Neural progenitor cell (in vitro differentiated cells): ENCODE data around the gene SLC12A9.
"Not testable (repeated sequence)": the region's sequence is repeated elsewhere in the genome, so short reads cannot be mapped to it uniquely, and the experiment has no call there.

Experiments
- CTCF ChIP-seq: fragments of 200-600 bp; sonication (generic); IDR thresholded peaks from 2 replicates; pipeline ENCODE4 v1.5.1; 2017; ENCODE audit warnings: antibody characterized with exemption, mild to moderate bottlenecking
- EZH2 ChIP-seq: fragments of 200-600 bp; sonication (generic); IDR thresholded peaks from 2 replicates; pipeline ENCODE4 v1.6.1; 2017; ENCODE audit warnings: antibody characterized with exemption, mild to moderate bottlenecking, moderate library complexity
- EZH2phosphoT487 ChIP-seq: fragments of 200-600 bp; sonication (generic); IDR thresholded peaks from 2 replicates; pipeline ENCODE4 v1.6.1; 2017; ENCODE audit warnings: antibody characterized with exemption

GRCh38 chr7:100806883-100807282 lies 45.6 kb upstream of the SLC12A9 start:
- TF ChIP-seq EZH2, CTCF, EZH2phosphoT487: not testable (repeated sequence)
